Esophagus muscularis mucosa (tissue), 3 donors: ENCODE measurements around the gene IL17REL.

Experiments used
- EP300 ChIP-seq: sonication (generic); formaldehyde crosslinking; IDR thresholded peaks from one replicate; pipeline ENCODE4 v1.6.1; 2017; ENCODE audit warnings: antibody characterized with exemption
- POLR2AphosphoS5 ChIP-seq, 2 donors: sonication (generic); formaldehyde crosslinking; IDR thresholded peaks; one replicate each; pipeline ENCODE4 v1.6.1; 2017; ENCODE audit warnings: antibody characterized with exemption in 2 of 2

DNA sequence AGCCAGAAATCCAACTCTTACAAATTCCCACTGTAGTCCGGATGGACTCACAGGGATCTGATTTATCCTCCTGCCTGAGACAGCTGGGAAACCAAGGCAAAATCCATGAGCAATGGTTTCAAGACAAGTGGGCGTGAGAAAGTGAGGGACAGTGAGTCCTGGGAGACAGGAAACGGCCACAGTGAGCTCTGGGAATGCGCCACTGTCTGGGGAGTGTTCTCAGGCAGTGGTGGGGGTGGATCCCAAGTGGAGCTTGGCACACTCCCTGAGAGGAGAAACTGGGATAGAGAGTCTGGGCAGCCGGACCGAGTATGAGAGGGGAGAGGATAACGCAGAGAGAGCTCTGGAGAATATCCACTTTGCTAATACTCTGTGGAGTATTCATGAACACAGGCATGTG lies 9.8 kb downstream of the IL17REL start:
- TF ChIP-seq POLR2AphosphoS5 (IDR thresholded peaks at IDR 0.05) (no peak), EP300 (no peak)
